IMR-90 (cell line): ENCODE measurements around the gene SRCIN1. TPM values are rescaled to one million over a fixed set of nuclear protein-coding genes. Genes with fewer than 3 reads are reported as not detected.

ENCODE experiments used
- ATAC-seq: fragments of 200-7000 bp; cut with Tn5 transposase; 2 replicates; pipeline ENCODE4 v1.9.1; 2020; ENCODE audit warnings: low read depth, mild to moderate bottlenecking, moderate library complexity
- BruUV-seq: library from RNA; stranded (reverse); fragments of 400-500 nt; replicated peaks from 2 replicates; lab custom pipeline; 2021; lab: Mats Ljungman, UMichigan
- CTCF ChIA-PET: fragments of 300-600 bp; formaldehyde crosslinking; extraction: SDS; loops from one replicate; lab custom pipeline; 2021; ENCODE audit warnings: antibody characterized with exemption; lab: Yijun Ruan, JAX
- POLR2A ChIA-PET: fragments of 300-600 bp; sonication (Branson Sonifier 250); formaldehyde crosslinking; loops from one replicate; lab custom pipeline; 2022; ENCODE audit warnings: antibody characterized with exemption; ENCODE audit not compliant: unreplicated experiment; lab: Charles Lee
- DNase-seq: peaks from one replicate; pipeline ENCODE4 v3.0.0; 2013
- H2AFZ ChIP-seq: replicated peaks from 2 replicates; pipeline ENCODE3; 2013; ENCODE audit warnings: low read length, mild to moderate bottlenecking; ENCODE audit not compliant: poor library complexity
- H2AK5ac ChIP-seq: 2 replicates; pipeline ENCODE4 v1.6.1; 2013; ENCODE audit warnings: low read depth, low read length, inconsistent platforms
- H2AK9ac ChIP-seq: replicated peaks from 2 replicates; pipeline ENCODE3; 2013; ENCODE audit warnings: mild to moderate bottlenecking, low read depth, low read length, moderate library complexity; ENCODE audit not compliant: poor library complexity
- H2BK120ac ChIP-seq: 2 replicates; pipeline ENCODE4 v1.6.1; 2013; ENCODE audit warnings: low read depth, low read length, inconsistent platforms
- H2BK15ac ChIP-seq: 3 replicates; pipeline ENCODE4 v1.6.1; 2013; ENCODE audit warnings: low read depth, low read length, inconsistent platforms
- H2BK20ac ChIP-seq: 2 replicates; pipeline ENCODE4 v1.6.1; 2013; ENCODE audit warnings: low read depth, mild to moderate bottlenecking, inconsistent platforms, low read length, moderate library complexity
- H2BK5ac ChIP-seq: 2 replicates; pipeline ENCODE4 v1.6.1; 2013; ENCODE audit warnings: mild to moderate bottlenecking, low read depth, low read length, inconsistent platforms; ENCODE audit not compliant: poor library complexity, severe bottlenecking
- H3K14ac ChIP-seq: replicated peaks from 2 replicates; pipeline ENCODE4 v1.6.1; 2013; ENCODE audit warnings: low read depth, low read length, inconsistent platforms
- H3K18ac ChIP-seq: 2 replicates; pipeline ENCODE4 v1.6.1; 2013; ENCODE audit warnings: low read depth, low read length, control low read depth
- H3K23ac ChIP-seq: 2 replicates; pipeline ENCODE4 v1.6.1; 2013; ENCODE audit warnings: low read depth, low read length, inconsistent platforms
- H3K27ac ChIP-seq: 2 replicates; pipeline ENCODE4 v1.5.1; 2013; ENCODE audit warnings: mild to moderate bottlenecking, control low read depth, low read length; ENCODE audit not compliant: insufficient read depth
- H3K27me3 ChIP-seq: 2 replicates; pipeline ENCODE4 v1.6.1; 2013; ENCODE audit warnings: low read length; ENCODE audit not compliant: control insufficient read depth, insufficient read depth
- H3K36me3 ChIP-seq: 2 replicates; pipeline ENCODE4 v1.6.1; 2013; ENCODE audit warnings: low read length, mixed read lengths; ENCODE audit not compliant: control insufficient read depth, insufficient read depth
- H3K4ac ChIP-seq: 2 replicates; pipeline ENCODE4 v1.6.1; 2013; ENCODE audit warnings: low read depth, low read length, inconsistent platforms
- H3K4me1 ChIP-seq: 2 replicates; pipeline ENCODE4 v1.6.1; 2013; ENCODE audit warnings: low read length, mixed read lengths; ENCODE audit not compliant: control insufficient read depth, insufficient read depth
- H3K4me2 ChIP-seq: 2 replicates; pipeline ENCODE4 v1.6.1; 2013; ENCODE audit warnings: low read depth, mild to moderate bottlenecking, control low read depth, low read length, moderate library complexity
- H3K4me3 ChIP-seq: 2 replicates; pipeline ENCODE4 v1.5.1; 2013; ENCODE audit warnings: low read depth, mild to moderate bottlenecking, control low read depth, low read length, moderate library complexity; ENCODE audit not compliant: insufficient read depth
- H3K56ac ChIP-seq: 2 replicates; pipeline ENCODE4 v1.6.1; 2013; ENCODE audit warnings: low read length, inconsistent platforms; ENCODE audit not compliant: insufficient read depth; ENCODE audit errors: extremely low read depth
- H3K79me1 ChIP-seq, 2 experiments: 2 replicates each; pipeline ENCODE4 v1.6.1; 2013; ENCODE audit warnings: low read length in 2 of 2, inconsistent platforms in 1 of 2, low read depth in 1 of 2
- H3K9ac ChIP-seq: 2 replicates; pipeline ENCODE4 v1.6.1; 2013; ENCODE audit warnings: low read depth, low read length, control low read depth
- H3K9me1 ChIP-seq: 2 replicates; pipeline ENCODE4 v1.6.1; 2013; ENCODE audit warnings: low read length, inconsistent platforms; ENCODE audit not compliant: insufficient read depth
- H3K9me3 ChIP-seq: 2 replicates; pipeline ENCODE4 v1.6.1; 2013; ENCODE audit warnings: low read length; ENCODE audit not compliant: control insufficient read depth, insufficient read depth
- H4K20me1 ChIP-seq: 2 replicates; pipeline ENCODE4 v1.6.1; 2013; ENCODE audit warnings: low read length, inconsistent platforms; ENCODE audit not compliant: insufficient read depth
- H4K5ac ChIP-seq: 2 replicates; pipeline ENCODE4 v1.6.1; 2013; ENCODE audit warnings: mild to moderate bottlenecking, low read depth, low read length, control low read depth
- H4K8ac ChIP-seq, 2 experiments: 2 replicates each; pipeline ENCODE4 v1.6.1; 2013; ENCODE audit warnings: low read depth in 2 of 2, low read length in 2 of 2, control low read depth in 1 of 2, inconsistent platforms in 1 of 2
- H4K91ac ChIP-seq: 2 replicates; pipeline ENCODE4 v1.6.1; 2013; ENCODE audit warnings: low read depth, low read length, inconsistent platforms; ENCODE audit not compliant: insufficient read depth
- BHLHE40 ChIP-seq: fragments of 150-350 bp; IDR thresholded peaks from 2 replicates; pipeline ENCODE4 v1.6.1; 2016; ENCODE audit warnings: mild to moderate bottlenecking, low read depth, low read length
- CEBPB ChIP-seq: IDR thresholded peaks from 2 replicates; pipeline ENCODE4 v1.6.1; 2012; ENCODE audit warnings: low read depth, low read length, improper control_type of control experiment
- CHD1 ChIP-seq: IDR thresholded peaks from 2 replicates; pipeline ENCODE4 v1.6.1; 2012; ENCODE audit warnings: low read depth, low read length, improper control_type of control experiment
- CTCF ChIP-seq: conservative IDR thresholded peaks from 2 replicates; pipeline ENCODE4 v1.5.1; 2012; ENCODE audit warnings: mild to moderate bottlenecking, low read depth, low read length, improper control_type of control experiment
- ELK1 ChIP-seq: fragments of 150-350 bp; IDR thresholded peaks from 2 replicates; pipeline ENCODE4 v1.6.1; 2016; ENCODE audit warnings: low read depth, mild to moderate bottlenecking, low read length, moderate library complexity, borderline replicate concordance
- FOS ChIP-seq: fragments of 150-350 bp; IDR thresholded peaks from 2 replicates; pipeline ENCODE4 v1.6.1; 2016; ENCODE audit warnings: low read depth, low read length
- MAFK ChIP-seq: IDR thresholded peaks from 2 replicates; pipeline ENCODE4 v1.6.1; 2012; ENCODE audit warnings: low read depth, low read length, improper control_type of control experiment
- MAZ ChIP-seq: IDR thresholded peaks from 2 replicates; pipeline ENCODE4 v1.6.1; 2012; ENCODE audit warnings: low read depth, mild to moderate bottlenecking, low read length, improper control_type of control experiment, moderate library complexity, borderline replicate concordance
- MXI1 ChIP-seq: IDR thresholded peaks from 2 replicates; pipeline ENCODE4 v1.6.1; 2012; ENCODE audit warnings: low read depth, mild to moderate bottlenecking, low read length, moderate library complexity, borderline replicate concordance
- POLR2A ChIP-seq: IDR thresholded peaks from 2 replicates; pipeline ENCODE4 v1.6.1; 2012; ENCODE audit warnings: mild to moderate bottlenecking, low read depth, low read length
- RAD21 ChIP-seq: IDR thresholded peaks from 2 replicates; pipeline ENCODE4 v1.6.1; 2012; ENCODE audit warnings: low read length, improper control_type of control experiment
- RCOR1 ChIP-seq: IDR thresholded peaks from 2 replicates; pipeline ENCODE4 v1.6.1; 2012; ENCODE audit warnings: mild to moderate bottlenecking, low read length, improper control_type of control experiment; ENCODE audit not compliant: insufficient replicate concordance
- RFX5 ChIP-seq: IDR thresholded peaks from 2 replicates; pipeline ENCODE4 v1.8.0; 2012; ENCODE audit warnings: low read depth, mild to moderate bottlenecking, low read length, moderate library complexity
- SMC3 ChIP-seq: fragments of 150-350 bp; IDR thresholded peaks from 2 replicates; pipeline ENCODE4 v1.6.1; 2016; ENCODE audit warnings: low read depth, mild to moderate bottlenecking, antibody characterized with exemption, low read length, moderate library complexity
- USF2 ChIP-seq: fragments of 150-350 bp; IDR thresholded peaks from 2 replicates; pipeline ENCODE4 v1.6.1; 2017; ENCODE audit warnings: mild to moderate bottlenecking, antibody characterized with exemption, low read length, low read depth
- WGBS, 2 experiments: methylation state at CpG; one replicate each; pipeline versions ENCODE4 v1.1.5 to v1.1.7; 2013; ENCODE audit warnings: missing lambda C conversion rate in 2 of 2; ENCODE audit not compliant: insufficient read length in 1 of 2; ENCODE audit errors: extremely low coverage in 2 of 2; 5-methylcytosine and 5-hydroxymethylcytosine counted together
- dilution Hi-C: fragments of 300-500 bp; cut with HindIII; formaldehyde crosslinking; loops from one replicate; pipeline ENCODE4 v1.14.3; 2018; ENCODE audit warnings: low sequenced_read_pairs; ENCODE audit not compliant: unreplicated experiment
- in situ Hi-C: fragments of 300-500 bp; cut with MboI; formaldehyde crosslinking; loops from 3 replicates; pipeline ENCODE4 v1.14.3; 2019; ENCODE audit warnings: low sequenced_read_pairs, inconsistent platforms, mixed read lengths
- intact Hi-C: fragments of 100-400 bp; cut with micrococcal nuclease; formaldehyde crosslinking; loops from 2 replicates; pipeline ENCODE4 v1.10.0; 2022
- polyA plus RNA-seq, 3 experiments: library from polyadenylated mRNA; depleted of rRNA; stranded (reverse); fragments of >200 nt; gene quantifications; 2 replicates each; pipeline ENCODE4 v1.2.3, GENCODE V29; 2012; ENCODE audit warnings: low replicate concordance in 1 of 3
- total RNA-seq: library from RNA; depleted of rRNA; stranded (reverse); fragments of >200 nt; gene quantifications from 2 replicates; pipeline ENCODE4 v1.2.3, GENCODE V29; 2012

The SRCIN1 gene
- total and polyA plus RNA-seq, 2 of the 4 experiments (the other 2 are of a cell fraction): not detected

- no peak for DNase-seq
- H3K18ac ChIP-seq: no peak overlapping the region
- H3K23ac ChIP-seq: no peak overlapping the region
- H2BK120ac ChIP-seq: no peak overlapping the region
- no peaks in the 10 kb centered on the region; the same call in 1 of the 2 replicates for H4K20me1 ChIP-seq
- no peak for ATAC-seq
- BruUV-seq: no TSS peak
- ChIA-PET POLR2A (interaction anchor here (0.5 kb wide), 1 partner anchor 66 kb away, joined by 5 read pairs; no protein-coding TSS in a partner anchor), CTCF (interaction anchor here (0.6 to 1.1 kb wide), 4 partner anchors 24 to 151 kb away, joined by 3 to 5 read pairs (median 4); no protein-coding TSS in a partner anchor)
- H3K4ac ChIP-seq: no peak overlapping the region
- H2AFZ ChIP-seq: no peak overlapping the region
- H3K27me3 ChIP-seq: peaks cover 83% of the 10 kb centered on the region
- no peak overlapping the region for H3K4me2 ChIP-seq
- no peak overlapping the region for H4K5ac ChIP-seq
- H3K9me1 ChIP-seq: no peaks in the 10 kb centered on the region
- H2AK9ac ChIP-seq: no peak overlapping the region
- no peak overlapping the region for H2BK5ac ChIP-seq
- no peaks in the 10 kb centered on the region for H3K4me1 ChIP-seq
- no peak overlapping the region for H3K56ac ChIP-seq
- 42% methylated on average over 4 of the region's 13 CpGs; no CpG with 5 or more reads in 1 of the 2 experiments for WGBS, 2 experiments
- H3K27ac ChIP-seq: no peak overlapping the region
- dilution Hi-C loops (no loop called here), intact Hi-C loops (no loop called here), in situ Hi-C loops (no loop called here)
- no peak overlapping the region for H3K14ac ChIP-seq
- no peak overlapping the region for H4K91ac ChIP-seq
- no peak overlapping the region for H3K9ac ChIP-seq
- H2BK15ac ChIP-seq: no peak overlapping the region
- no peaks in the 10 kb centered on the region for H3K79me1 ChIP-seq
- H2BK20ac ChIP-seq: no peak overlapping the region
- H3K36me3 ChIP-seq: no peaks in the 10 kb centered on the region
- no peak overlapping the region for H2AK5ac ChIP-seq
- no peak overlapping the region for H4K8ac ChIP-seq
- no peaks in the 10 kb centered on the region for H3K9me3 ChIP-seq
- no peak overlapping the region for H3K4me3 ChIP-seq
- no peak for TF ChIP-seq USF2
- TF ChIP-seq FOS: no peak
- no peak for TF ChIP-seq BHLHE40
- TF ChIP-seq SMC3: no peak
- TF ChIP-seq ELK1: no peak
- TF ChIP-seq CHD1: no peak
- no peak for TF ChIP-seq CTCF
- no peak for TF ChIP-seq MAZ
- TF ChIP-seq MXI1: no peak
- no peak for TF ChIP-seq CEBPB
- TF ChIP-seq POLR2A: no peak
- no peak for TF ChIP-seq RAD21
- TF ChIP-seq RCOR1: no peak
- no peak for TF ChIP-seq MAFK
- TF ChIP-seq RFX5: no peak
Observed at GRCh38 chr17:38587947-38588787, 17.6 kb downstream of the SRCIN1 start.
